Fibroblast of skin of right biceps (primary cell): Measurements from ENCODE around the gene CACHD1.

Experiments used
- DNase-seq: peaks from one replicate; pipeline ENCODE4 v3.0.0-alpha.2; 2013

The CACHD1 gene

GRCh38 chr1:64555947-64556346 lies 86.0 kb downstream of the CACHD1 start:
- DNase-seq: no peak

GRCh38 chr1:64561993-64562392 lies 92.1 kb downstream of the CACHD1 start:
- DNase-seq: no peak

GRCh38 chr1:64563958-64564565 lies 94.1 kb downstream of the CACHD1 start:
- no peak for DNase-seq

GRCh38 chr1:64564891-64565290 lies 95.0 kb downstream of the CACHD1 start:
- no peak for DNase-seq

GRCh38 chr1:64567426-64568170 lies 97.7 kb downstream of the CACHD1 start:
- DNase-seq: no peak

GRCh38 chr1:64568171-64568450 lies 98.2 kb downstream of the CACHD1 start:
- no peak for DNase-seq

GRCh38 chr1:64569411-64569810 lies 99.5 kb downstream of the CACHD1 start:
- DNase-seq: peak; percentile 22

- DNase-seq: no peak
These were observed 100.4 kb downstream of the CACHD1 start for GRCh38 chr1:64570267-64570855.

GRCh38 chr1:64572222-64572900 lies 102.4 kb downstream of the CACHD1 start:
- no peak for DNase-seq

- DNase-seq: peak; percentile 26
These were observed 104.4 kb downstream of the CACHD1 start for GRCh38 chr1:64574301-64574700.

GRCh38 chr1:64575881-64576676 lies 106.2 kb downstream of the CACHD1 start:
- DNase-seq: no peak

- DNase-seq: no peak
These were observed 108.5 kb downstream of the CACHD1 start for GRCh38 chr1:64578270-64578973.

GRCh38 chr1:64579767-64580166 lies 109.8 kb downstream of the CACHD1 start:
- no peak for DNase-seq

- no peak for DNase-seq
These were observed 111.4 kb downstream of the CACHD1 start for GRCh38 chr1:64581135-64581842.

- no peak for DNase-seq
These were observed 111.9 kb downstream of the CACHD1 start for GRCh38 chr1:64581843-64582185.

- DNase-seq: no peak
These were observed 114.5 kb downstream of the CACHD1 start for GRCh38 chr1:64584479-64584878.

GRCh38 chr1:64588876-64589275 lies 118.9 kb downstream of the CACHD1 start:
- no peak for DNase-seq

GRCh38 chr1:64590316-64590715 lies 120.4 kb downstream of the CACHD1 start:
- DNase-seq: peak; percentile 15

- DNase-seq: no peak
These were observed 124.5 kb downstream of the CACHD1 start for GRCh38 chr1:64594446-64594845.

- DNase-seq: no peak
These were observed 126.1 kb downstream of the CACHD1 start for GRCh38 chr1:64595871-64596515.

- no peak for DNase-seq
These were observed 127.2 kb downstream of the CACHD1 start for GRCh38 chr1:64597113-64597512.
